K562 (cell line): ENCODE results near the gene TMEM72. TPM values are rescaled to one million over a fixed set of nuclear protein-coding genes. Genes with fewer than 3 reads are reported as not detected.

Source experiments
- ATAC-seq: fragments of 200-7000 bp; cut with Tn5 transposase; 3 replicates; pipeline ENCODE4 v1.9.1; 2020; ENCODE audit warnings: moderate library complexity
- BruUV-seq: library from RNA; stranded (reverse); fragments of 400-500 nt; replicated peaks from 2 replicates; lab custom pipeline; 2021; lab: Mats Ljungman, UMichigan
- CTCF ChIA-PET: fragments of 300-600 bp; formaldehyde crosslinking; extraction: SDS; loops from one replicate; lab custom pipeline; 2021; ENCODE audit warnings: low intra/inter-chr PET ratio; lab: Yijun Ruan, JAX
- POLR2A ChIA-PET: fragments of 300-600, 350-650 bp; sonication (Branson Sonifier 250); formaldehyde crosslinking; extraction: SDS; loops from one replicate; lab custom pipeline; 2021; ENCODE audit warnings: antibody characterized with exemption, inconsistent platforms; lab: Yijun Ruan, JAX
- DNase-seq, 4 experiments: peaks; one replicate each; pipeline versions ENCODE4 v3.0.0 to v3.0.0-alpha.2; 2011 to 2018; ENCODE audit warnings: low spot score in 3 of 4, mixed read lengths in 3 of 4; ENCODE audit errors: extremely low read depth in 1 of 4
- FAIRE-seq: peaks from 2 replicates; lab custom pipeline; 2011; peaks lifted over from hg19 to GRCh38; lab: Jason Lieb, UNC
- H2AFZ ChIP-seq: 2 replicates; pipeline ENCODE4 v1.6.0; 2011; ENCODE audit warnings: low read depth, low read length, control low read depth, inconsistent platforms
- H3K27ac ChIP-seq: fragments of 200-600 bp; 3 replicates; pipeline ENCODE4 v1.8.0; 2011; ENCODE audit warnings: low read depth, mild to moderate bottlenecking, control low read depth, inconsistent platforms, low read length, moderate library complexity, mixed read lengths; ENCODE audit errors: extremely low read depth
- H3K27me3 ChIP-seq, 2 experiments: fragments of 300-600 bp in 1 of 2; 2 replicates in 1 of 2; 3 replicates in 1 of 2; pipeline versions ENCODE4 v1.6.0 to v1.8.0; 2011; ENCODE audit warnings: inconsistent platforms in 2 of 2, low read length in 2 of 2, mild to moderate bottlenecking in 1 of 2, mixed read lengths in 1 of 2, moderate library complexity in 1 of 2; ENCODE audit not compliant: control insufficient read depth in 2 of 2, insufficient read depth in 2 of 2
- H3K36me3 ChIP-seq: fragments of 300-600 bp; 3 replicates; pipeline ENCODE4 v1.8.0; 2011; ENCODE audit warnings: mild to moderate bottlenecking, low read length, inconsistent platforms; ENCODE audit not compliant: control insufficient read depth, insufficient read depth
- H3K4me1 ChIP-seq, 2 experiments: fragments of 200-600 bp in 1 of 2; replicated peaks in 1 of 2; 2 replicates in 1 of 2; 3 replicates in 1 of 2; pipeline versions ENCODE4 v1.5.1 to v1.8.0; 2011; ENCODE audit warnings: inconsistent platforms in 2 of 2, low read length in 2 of 2, mild to moderate bottlenecking in 1 of 2, mixed read lengths in 1 of 2, moderate library complexity in 1 of 2; ENCODE audit not compliant: control insufficient read depth in 2 of 2, insufficient read depth in 2 of 2
- H3K4me2 ChIP-seq: 2 replicates; pipeline ENCODE4 v1.6.1; 2011; ENCODE audit warnings: low read length, control low read depth, inconsistent platforms, mixed read lengths; ENCODE audit not compliant: insufficient read depth
- H3K4me3 ChIP-seq: fragments of 200-600 bp; sonication (generic), shearing (Covaris generic); 2 replicates; pipeline ENCODE4 v1.5.1; 2016; ENCODE audit warnings: control low read depth, inconsistent platforms
- H3K79me2 ChIP-seq: fragments of 200-600 bp; 3 replicates; pipeline ENCODE4 v1.8.0; 2011; ENCODE audit warnings: low read length, inconsistent platforms; ENCODE audit not compliant: control insufficient read depth, insufficient read depth
- H3K9ac ChIP-seq, 2 experiments: 2 replicates each; pipeline versions ENCODE4 v1.6.0 to v1.6.1; 2011; ENCODE audit warnings: low read depth in 2 of 2, low read length in 2 of 2, control low read depth in 1 of 2, inconsistent platforms in 1 of 2, mild to moderate bottlenecking in 1 of 2, mixed read lengths in 1 of 2; ENCODE audit not compliant: insufficient read depth in 1 of 2
- H3K9me1 ChIP-seq: one replicate; pipeline ENCODE4 v1.6.0; 2011; ENCODE audit warnings: inconsistent platforms, mild to moderate bottlenecking, low read length, moderate library complexity; ENCODE audit not compliant: control insufficient read depth, insufficient read depth
- H3K9me3 ChIP-seq: replicated peaks from 2 replicates; pipeline ENCODE4 v1.5.1; 2011; ENCODE audit warnings: low read depth, low read length, inconsistent platforms; ENCODE audit not compliant: control insufficient read depth, insufficient read depth
- H4K20me1 ChIP-seq: replicated peaks from 2 replicates; pipeline ENCODE4 v1.6.1; 2011; ENCODE audit warnings: low read length, inconsistent platforms, mixed read lengths; ENCODE audit not compliant: control insufficient read depth, insufficient read depth
- CCNT2 ChIP-seq: IDR thresholded peaks from 2 replicates; pipeline ENCODE4 v1.6.1; 2011; ENCODE audit warnings: borderline replicate concordance, low read depth, mild to moderate bottlenecking, moderate library complexity, mixed read lengths, low read length; ENCODE audit not compliant: insufficient read length; ENCODE audit errors: extremely low read depth
- CEBPG ChIP-seq, 3 experiments: fragments of 200-800 bp in 1 of 3; sonication (Bioruptor generic) in 1 of 3; sonication (generic) in 1 of 3; formaldehyde crosslinking in 1 of 3; IDR thresholded peaks in 2 of 3; conservative IDR thresholded peaks in 1 of 3; 2 replicates each; pipeline versions ENCODE4 v1.6.1 to v1.8.0; 2016 to 2022; ENCODE audit warnings: missing compliant biosample characterization in 2 of 3, missing genetic modification characterization in 2 of 3, mild to moderate bottlenecking in 1 of 3, missing genetic modification reagents in 1 of 3
- E4F1 ChIP-seq: fragments of 250-450 bp; sonication (Bioruptor Pico); IDR thresholded peaks from 2 replicates; pipeline ENCODE4 v1.5.0; 2021; ENCODE audit warnings: mild to moderate bottlenecking, borderline replicate concordance
- FOS ChIP-seq: IDR thresholded peaks from 3 replicates; pipeline ENCODE4 v1.6.1; 2011; ENCODE audit not compliant: insufficient read length; ENCODE audit errors: extremely low read depth
- HDAC3 ChIP-seq: fragments of 450-650 bp; IDR thresholded peaks from 2 replicates; pipeline ENCODE4 v1.6.1; 2018; ENCODE audit warnings: borderline replicate concordance, mild to moderate bottlenecking, moderate library complexity; ENCODE audit not compliant: partially characterized antibody
- KAT2B ChIP-seq: IDR thresholded peaks from one replicate; pipeline ENCODE4 v1.6.1; 2012; ENCODE audit warnings: low read depth, mild to moderate bottlenecking, control low read depth, inconsistent platforms, low read length, moderate library complexity
- LARP7 ChIP-seq: fragments of 450-650 bp; IDR thresholded peaks from 2 replicates; pipeline ENCODE4 v1.6.1; 2016
- MTA2 ChIP-seq: fragments of 450-650 bp; IDR thresholded peaks from 2 replicates; pipeline ENCODE4 v1.6.1; 2016; ENCODE audit warnings: low read depth
- MTA3 ChIP-seq: fragments of 450-650 bp; formaldehyde crosslinking; IDR thresholded peaks from 2 replicates; pipeline ENCODE4 v1.6.1; 2017; ENCODE audit warnings: mild to moderate bottlenecking, borderline replicate concordance
- NFE2L1 ChIP-seq: fragments of 450-650 bp; IDR thresholded peaks from 2 replicates; pipeline ENCODE4 v1.6.1; 2016; ENCODE audit warnings: missing genetic modification characterization, low read depth, mild to moderate bottlenecking, missing compliant biosample characterization, moderate library complexity, borderline replicate concordance
- TGIF2 ChIP-seq: sonication (generic); formaldehyde crosslinking; IDR thresholded peaks from 2 replicates; pipeline ENCODE4 v1.8.1; 2022; ENCODE audit warnings: mild to moderate bottlenecking, missing genetic modification reagents, moderate library complexity
- ZBTB9 ChIP-seq: fragments of 450-650 bp; formaldehyde crosslinking; IDR thresholded peaks from 2 replicates; pipeline ENCODE4 v1.4.0; 2020; ENCODE audit warnings: mild to moderate bottlenecking, moderate library complexity
- ZNF584 ChIP-seq: fragments of 200-800 bp; sonication (Bioruptor generic); IDR thresholded peaks from 2 replicates; pipeline ENCODE4 v1.6.1; 2016; ENCODE audit warnings: low read depth, mild to moderate bottlenecking, missing genetic modification characterization, missing compliant biosample characterization
- WGBS: fragments of 100-300 bp; shearing (Covaris generic); methylation state at CpG from one replicate; pipeline ENCODE4 v1.1.6; 2016; ENCODE audit warnings: low coverage, mixed read lengths; ENCODE audit not compliant: insufficient coverage; ENCODE audit errors: missing lambda C conversion rate; 5-methylcytosine and 5-hydroxymethylcytosine counted together
- in situ Hi-C: fragments of 300-500 bp; cut with MboI; formaldehyde crosslinking; loops from 4 replicates; pipeline ENCODE4 v1.15.0; 2018; ENCODE audit warnings: inconsistent platforms, mixed read lengths
- intact Hi-C: fragments of 100-400 bp; cut with micrococcal nuclease; formaldehyde crosslinking; loops from 2 replicates; pipeline ENCODE4 v1.14.2; 2022
- polyA plus RNA-seq, 8 experiments: library from polyadenylated mRNA; depleted of rRNA in 4 of 8; stranded (reverse) in 5 of 8; unstranded in 3 of 8; fragments of >200 nt; fragmentation: Nextera tagmentation in 2 of 8; fragmentation: Illumina TruSeq in 1 of 8; extraction: Ambion mirVana in 2 of 8; extraction: Trizol in 1 of 8; gene quantifications; 2 replicates each; pipeline versions ENCODE4 v1.2.1 to v1.2.3, GENCODE V29; 2011 to 2014; ENCODE audit warnings: inconsistent platforms in 1 of 8, missing spikeins in 1 of 8
- total RNA-seq, 7 experiments: library from RNA; depleted of rRNA in 6 of 7; stranded (reverse); fragments of >200 nt in 6 of 7; fragmentation: Illumina TruSeq in 2 of 7; extraction: Trizol in 2 of 7; gene quantifications; 2 replicates each; pipeline versions ENCODE4 v1.2.1 to v1.2.3, GENCODE V29; 2011 to 2021; ENCODE audit warnings: low replicate concordance in 1 of 7
- TF ChIP-seq, protein P1 (sequence below): fragments of 250-450 bp; sonication (Bioruptor Pico); IDR thresholded peaks from 2 replicates; pipeline ENCODE4 v1.8.0; 2022; ENCODE audit warnings: inconsistent platforms

TMEM72 gene
- total and polyA plus RNA-seq, 9 of the 15 experiments (the other 6 are each of a cell fraction or from before 2014, with no cell fraction given): not detected

GRCh38 chr10:44958898-44959246 lies 47.7 kb downstream of the TMEM72 start:
- intact Hi-C loops: no loop called here
- CTCF ChIA-PET: no interaction called here
- Histone ChIP-seq H3K4me2 (peak overlapping the region; percentile 79), H3K4me3 (peak overlapping the region; percentile 62), H3K36me3 (no peaks in the 10 kb centered on the region), H3K27me3 (peaks cover 15 to 32% of the 10 kb centered on the region in 2 experiments; a peak in 4 of 5 replicates), H2AFZ (peak overlapping the region; percentile 96), H3K9me3 (no peaks in the 10 kb centered on the region), H4K20me1 (peaks cover 8% of the 10 kb centered on the region; the same call in 1 of the 2 replicates), H3K9me1 (peaks cover 4% of the 10 kb centered on the region), H3K79me2 (no peaks in the 10 kb centered on the region), H3K27ac (no peak overlapping the region), H3K9ac (no peak overlapping the region; a peak in 1 of 4 replicates), H3K4me1 (peaks cover 8 to 11% of the 10 kb centered on the region in 2 experiments; a peak in 4 of 5 replicates)
- no TSS peak for BruUV-seq
- WGBS: 0% methylated on average over 6 of the region's 6 CpGs
- peak; percentile 73 for FAIRE-seq
- in situ Hi-C loops: no loop called here
- no peak for ATAC-seq
- POLR2A ChIA-PET: no interaction called here
- DNase-seq: no peak
- TF ChIP-seq HDAC3: no peak
- TF ChIP-seq, protein P1, sequence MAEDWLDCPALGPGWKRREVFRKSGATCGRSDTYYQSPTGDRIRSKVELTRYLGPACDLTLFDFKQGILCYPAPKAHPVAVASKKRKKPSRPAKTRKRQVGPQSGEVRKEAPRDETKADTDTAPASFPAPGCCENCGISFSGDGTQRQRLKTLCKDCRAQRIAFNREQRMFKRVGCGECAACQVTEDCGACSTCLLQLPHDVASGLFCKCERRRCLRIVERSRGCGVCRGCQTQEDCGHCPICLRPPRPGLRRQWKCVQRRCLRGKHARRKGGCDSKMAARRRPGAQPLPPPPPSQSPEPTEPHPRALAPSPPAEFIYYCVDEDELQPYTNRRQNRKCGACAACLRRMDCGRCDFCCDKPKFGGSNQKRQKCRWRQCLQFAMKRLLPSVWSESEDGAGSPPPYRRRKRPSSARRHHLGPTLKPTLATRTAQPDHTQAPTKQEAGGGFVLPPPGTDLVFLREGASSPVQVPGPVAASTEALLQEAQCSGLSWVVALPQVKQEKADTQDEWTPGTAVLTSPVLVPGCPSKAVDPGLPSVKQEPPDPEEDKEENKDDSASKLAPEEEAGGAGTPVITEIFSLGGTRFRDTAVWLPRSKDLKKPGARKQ (CRISPR knock-in tag): no peak
- TF ChIP-seq FOS: no peak
- no peak for TF ChIP-seq KAT2B
- TF ChIP-seq ZBTB9: no peak
- TF ChIP-seq NFE2L1 (tag): no peak
- 0 out of 2 replicates have a peak, but pooled peaks have one; percentile 26 for TF ChIP-seq MTA2
- TF ChIP-seq LARP7: no peak
- 0 out of 2 replicates have a peak, but pooled peaks have one; percentile 16 for TF ChIP-seq MTA3
- no peak for TF ChIP-seq CCNT2
- TF ChIP-seq CEBPG (CRISPR knock-in tag; IDR thresholded peaks at IDR 0.05): no peak
- peak in 1 of 2 experiments; percentile 44; a peak in 1 of 4 replicates for TF ChIP-seq CEBPG (tag; conservative IDR thresholded peaks at IDR 0.05 in 1 of 2, IDR thresholded peaks at IDR 0.05 in 1 of 2)
- no peak for TF ChIP-seq ZNF584 (CRISPR knock-in tag)
- TF ChIP-seq E4F1 (CRISPR knock-in tag): no peak
- TF ChIP-seq TGIF2 (CRISPR knock-in tag): no peak
